GM23338 (cell line): ENCODE data around the gene FBN3. TPM values are rescaled to one million over a fixed set of nuclear protein-coding genes. Genes with fewer than 3 reads are reported as not detected.

Experiments
- ATAC-seq: fragments of 200-7000 bp; cut with Tn5 transposase; 3 replicates; pipeline ENCODE4 v1.9.1; 2020
- DNase-seq: peaks from one replicate; pipeline ENCODE4 v3.0.0-alpha.2; 2015; ENCODE audit warnings: low spot score
- H2AFZ ChIP-seq: fragments of 200-600 bp; sonication (generic); 2 replicates; pipeline ENCODE4 v1.8.0; 2016; ENCODE audit warnings: antibody characterized with exemption, mild to moderate bottlenecking, moderate library complexity
- H3F3A ChIP-seq: fragments of 200-600 bp; sonication (generic); replicated peaks from 2 replicates; pipeline ENCODE4 v1.8.0; 2017; ENCODE audit warnings: antibody characterized with exemption, mixed run types, low read depth
- H3K27ac ChIP-seq: fragments of 200-600 bp; sonication (generic); 2 replicates; pipeline ENCODE4 v1.6.1; 2016; ENCODE audit warnings: low read depth
- H3K27me3 ChIP-seq: fragments of 200-600 bp; sonication (generic); 2 replicates; pipeline ENCODE4 v1.8.0; 2016; ENCODE audit warnings: mild to moderate bottlenecking, mixed run types, moderate library complexity; ENCODE audit not compliant: insufficient read depth
- H3K36me3 ChIP-seq: fragments of 200-600 bp; sonication (generic); 2 replicates; pipeline ENCODE4 v1.8.0; 2016; ENCODE audit warnings: mild to moderate bottlenecking; ENCODE audit not compliant: insufficient read depth
- H3K4me1 ChIP-seq: fragments of 200-600 bp; sonication (generic); 2 replicates; pipeline ENCODE4 v1.8.0; 2016; ENCODE audit warnings: mild to moderate bottlenecking, moderate library complexity; ENCODE audit not compliant: insufficient read depth
- H3K4me2 ChIP-seq: fragments of 200-600 bp; sonication (generic); 2 replicates; pipeline ENCODE4 v1.7.1; 2017; ENCODE audit warnings: mixed run types
- H3K4me3 ChIP-seq: fragments of 200-600 bp; sonication (generic); 2 replicates; pipeline ENCODE4 v1.6.1; 2016; ENCODE audit warnings: mixed run types
- H3K79me2 ChIP-seq: fragments of 200-600 bp; sonication (generic); replicated peaks from 2 replicates; pipeline ENCODE4 v1.8.0; 2017; ENCODE audit warnings: mild to moderate bottlenecking; ENCODE audit not compliant: insufficient read depth
- H3K9me2 ChIP-seq: fragments of 200-600 bp; sonication (generic); 2 replicates; pipeline ENCODE4 v1.8.0; 2017; ENCODE audit not compliant: insufficient read depth
- H4K20me1 ChIP-seq: fragments of 200-600 bp; sonication (generic); replicated peaks from 2 replicates; pipeline ENCODE4 v1.8.0; 2017; ENCODE audit warnings: mild to moderate bottlenecking; ENCODE audit not compliant: insufficient read depth
- H3K27ac Mint-ChIP-seq: 2 replicates; pipeline ENCODE4 v1.8.0; 2020; ENCODE audit warnings: inconsistent platforms, mild to moderate bottlenecking, moderate library complexity, mixed read lengths
- H3K27me3 Mint-ChIP-seq: 3 replicates; pipeline ENCODE4 v1.8.0; 2022; ENCODE audit warnings: low read depth, mild to moderate bottlenecking, moderate library complexity, mixed read lengths, inconsistent platforms; ENCODE audit not compliant: insufficient read depth, poor library complexity
- H3K36me3 Mint-ChIP-seq: 3 replicates; pipeline ENCODE4 v1.8.0; 2021; ENCODE audit warnings: low read depth, mild to moderate bottlenecking, inconsistent platforms, moderate library complexity, mixed read lengths
- H3K4me1 Mint-ChIP-seq: 3 replicates; pipeline ENCODE4 v1.8.0; 2020; ENCODE audit warnings: mild to moderate bottlenecking, inconsistent platforms, mixed read lengths
- H3K4me3 Mint-ChIP-seq: 3 replicates; pipeline ENCODE4 v1.8.0; 2021; ENCODE audit warnings: moderate library complexity, mild to moderate bottlenecking, inconsistent platforms, mixed read lengths
- H3K9me3 Mint-ChIP-seq: 3 replicates; pipeline ENCODE4 v1.8.0; 2020; ENCODE audit warnings: moderate library complexity, mild to moderate bottlenecking, inconsistent platforms, mixed read lengths
- CTCF ChIP-seq, 2 experiments: fragments of 200-600 bp in 1 of 2; sonication (generic) in 1 of 2; conservative IDR thresholded peaks; 2 replicates each; pipeline versions ENCODE4 v1.5.1 to v1.6.1; 2016 to 2017; ENCODE audit warnings: antibody characterized with exemption in 2 of 2, low read depth in 2 of 2, mild to moderate bottlenecking in 2 of 2, moderate library complexity in 1 of 2
- EZH2 ChIP-seq: fragments of 200-600 bp; sonication (generic); IDR thresholded peaks from one replicate; pipeline ENCODE4 v1.8.0; 2017; ENCODE audit warnings: antibody characterized with exemption, mild to moderate bottlenecking, low read depth; ENCODE audit not compliant: unreplicated experiment
- EZH2phosphoT487 ChIP-seq: fragments of 200-600 bp; sonication (generic); IDR thresholded peaks from one replicate; pipeline ENCODE4 v1.8.1; 2018; ENCODE audit warnings: antibody characterized with exemption; ENCODE audit not compliant: unreplicated experiment
- JUNB ChIP-seq: IDR thresholded peaks from one replicate; pipeline ENCODE4 v1.6.1; 2016; ENCODE audit warnings: antibody characterized with exemption; ENCODE audit not compliant: unreplicated experiment
- NANOG ChIP-seq: IDR thresholded peaks from 2 replicates; pipeline ENCODE4 v1.6.1; 2016; ENCODE audit warnings: antibody characterized with exemption, borderline replicate concordance
- POLR2AphosphoS5 ChIP-seq: IDR thresholded peaks from 2 replicates; pipeline ENCODE4 v1.6.1; 2016; ENCODE audit warnings: antibody characterized with exemption, low read depth
- REST ChIP-seq: IDR thresholded peaks from one replicate; pipeline ENCODE4 v1.6.1; 2018; ENCODE audit warnings: antibody characterized with exemption; ENCODE audit not compliant: unreplicated experiment
- STAT1 ChIP-seq: IDR thresholded peaks from one replicate; pipeline ENCODE4 v1.6.1; 2016; ENCODE audit warnings: antibody characterized with exemption; ENCODE audit not compliant: unreplicated experiment
- ZNF114 ChIP-seq: fragments of 250-450 bp; sonication (Bioruptor Pico); IDR thresholded peaks from 2 replicates; pipeline ENCODE4 v1.5.0; 2020; ENCODE audit warnings: mild to moderate bottlenecking, moderate library complexity
- polyA plus RNA-seq: library from polyadenylated mRNA; unstranded; fragments of >200 nt; fragmentation: Nextera tagmentation; extraction: Ambion mirVana; gene quantifications from 2 replicates; pipeline ENCODE4 v1.2.1, GENCODE V29; 2016
- total RNA-seq: library from RNA; depleted of rRNA; stranded (reverse); fragments of >200 nt; shearing (Covaris generic); gene quantifications from 2 replicates; pipeline ENCODE4 v1.2.3, GENCODE V29; 2014

FBN3 gene
- total and polyA plus RNA-seq, 2 experiments from 2014 or later, result 8.5 to 54.5 TPM

- Mint-ChIP-seq H3K36me3 (peaks cover 16% of the 10 kb centered on the region), H3K27me3 (peaks cover 2% of the 10 kb centered on the region), H3K9me3 (peaks cover 14% of the 10 kb centered on the region), H3K4me1 (no peaks in the 10 kb centered on the region), H3K4me3 (no peak overlapping the region), H3K27ac (no peak overlapping the region)
- H3K79me2 ChIP-seq, result no peaks in the 10 kb centered on the region
- no peak overlapping the region for H3K4me2 ChIP-seq
- DNase-seq (no peak), ATAC-seq (no peak)
- H3K9me2 ChIP-seq, result no peaks in the 10 kb centered on the region
- no peaks in the 10 kb centered on the region for H3K4me1 ChIP-seq
- no peak overlapping the region for H2AFZ ChIP-seq
- no peaks in the 10 kb centered on the region for H4K20me1 ChIP-seq
- H3K27ac ChIP-seq, result no peak overlapping the region
- H3K27me3 ChIP-seq, result no peaks in the 10 kb centered on the region
- TF ChIP-seq REST, result no peak
- H3F3A ChIP-seq, result 0 out of 2 replicates have a peak, but pooled peaks cover 12% of the 10 kb centered on the region
- no peak overlapping the region for H3K4me3 ChIP-seq
- H3K36me3 ChIP-seq, result peaks cover 4% of the 10 kb centered on the region; the same call in 1 of the 2 replicates
Observed at GRCh38 chr19:8064911-8065874, 84.2 kb downstream of the FBN3 start.

GRCh38 chr19:8057545-8058270 lies 91.7 kb downstream of the FBN3 start:
- Histone ChIP-seq H3K4me2 (no peak overlapping the region), H3K27me3 (no peaks in the 10 kb centered on the region), H2AFZ (0 out of 2 replicates have a peak overlapping the region, but pooled peaks have one; percentile 47), H3K4me1 (no peaks in the 10 kb centered on the region), H3K36me3 (no peaks in the 10 kb centered on the region), H3K79me2 (no peaks in the 10 kb centered on the region), H3K4me3 (no peak overlapping the region), H3K27ac (no peak overlapping the region), H3K9me2 (no peaks in the 10 kb centered on the region), H3F3A (0 out of 2 replicates have a peak, but pooled peaks cover 3% of the 10 kb centered on the region), H4K20me1 (no peaks in the 10 kb centered on the region)
- H3K4me3 Mint-ChIP-seq, result no peak overlapping the region
- H3K4me1 Mint-ChIP-seq, result peaks cover 9% of the 10 kb centered on the region
- H3K9me3 Mint-ChIP-seq, result no peaks in the 10 kb centered on the region
- H3K27ac Mint-ChIP-seq, result no peak overlapping the region
- H3K36me3 Mint-ChIP-seq, result no peaks in the 10 kb centered on the region
- peaks cover 10% of the 10 kb centered on the region for H3K27me3 Mint-ChIP-seq
- DNase-seq (no peak), ATAC-seq (no peak)
- TF ChIP-seq NANOG, result no peak
- no peak for TF ChIP-seq EZH2phosphoT487
- TF ChIP-seq EZH2, result no peak
- no peak for TF ChIP-seq REST
- TF ChIP-seq CTCF (conservative IDR thresholded peaks at IDR 0.05; ENCODE audit: low read depth in 2 of 2), result no peak
- TF ChIP-seq ZNF114 (CRISPR knock-in tag), result no peak
- TF ChIP-seq JUNB, result no peak
- TF ChIP-seq STAT1, result no peak
- TF ChIP-seq POLR2AphosphoS5, result no peak
